GM12872 (cell line): ENCODE data around the gene XKR8.

ENCODE experiments used
- TF ChIP-seq, protein P1 (sequence below): IDR thresholded peaks from 3 replicates; pipeline ENCODE4 v1.5.1; 2011; ENCODE audit warnings: low read depth, mild to moderate bottlenecking, low read length, moderate library complexity; ENCODE audit not compliant: insufficient read depth

The XKR8 gene

DNA sequence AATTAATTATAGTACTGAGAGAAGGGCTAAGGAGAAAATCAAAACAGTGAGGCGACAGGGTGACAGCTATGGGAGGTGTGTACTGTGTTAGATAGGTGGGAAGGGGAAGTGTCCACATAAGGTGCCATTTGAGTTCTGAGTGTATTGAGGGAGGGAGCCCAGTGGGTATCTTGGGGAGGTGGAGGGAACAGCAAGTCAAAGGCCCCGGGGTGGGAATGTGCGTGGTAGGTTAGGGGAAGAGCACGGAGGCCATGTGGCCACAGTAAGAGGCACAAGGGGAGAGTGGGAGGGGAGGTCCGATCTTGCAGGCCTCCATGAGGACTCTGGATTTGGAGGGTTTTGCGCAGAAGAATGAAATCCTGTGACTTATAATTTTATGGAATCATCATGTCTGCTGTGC, 3.0 kb upstream of the XKR8 start:
- TF ChIP-seq, protein P1, sequence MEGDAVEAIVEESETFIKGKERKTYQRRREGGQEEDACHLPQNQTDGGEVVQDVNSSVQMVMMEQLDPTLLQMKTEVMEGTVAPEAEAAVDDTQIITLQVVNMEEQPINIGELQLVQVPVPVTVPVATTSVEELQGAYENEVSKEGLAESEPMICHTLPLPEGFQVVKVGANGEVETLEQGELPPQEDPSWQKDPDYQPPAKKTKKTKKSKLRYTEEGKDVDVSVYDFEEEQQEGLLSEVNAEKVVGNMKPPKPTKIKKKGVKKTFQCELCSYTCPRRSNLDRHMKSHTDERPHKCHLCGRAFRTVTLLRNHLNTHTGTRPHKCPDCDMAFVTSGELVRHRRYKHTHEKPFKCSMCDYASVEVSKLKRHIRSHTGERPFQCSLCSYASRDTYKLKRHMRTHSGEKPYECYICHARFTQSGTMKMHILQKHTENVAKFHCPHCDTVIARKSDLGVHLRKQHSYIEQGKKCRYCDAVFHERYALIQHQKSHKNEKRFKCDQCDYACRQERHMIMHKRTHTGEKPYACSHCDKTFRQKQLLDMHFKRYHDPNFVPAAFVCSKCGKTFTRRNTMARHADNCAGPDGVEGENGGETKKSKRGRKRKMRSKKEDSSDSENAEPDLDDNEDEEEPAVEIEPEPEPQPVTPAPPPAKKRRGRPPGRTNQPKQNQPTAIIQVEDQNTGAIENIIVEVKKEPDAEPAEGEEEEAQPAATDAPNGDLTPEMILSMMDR = no peak

DNA sequence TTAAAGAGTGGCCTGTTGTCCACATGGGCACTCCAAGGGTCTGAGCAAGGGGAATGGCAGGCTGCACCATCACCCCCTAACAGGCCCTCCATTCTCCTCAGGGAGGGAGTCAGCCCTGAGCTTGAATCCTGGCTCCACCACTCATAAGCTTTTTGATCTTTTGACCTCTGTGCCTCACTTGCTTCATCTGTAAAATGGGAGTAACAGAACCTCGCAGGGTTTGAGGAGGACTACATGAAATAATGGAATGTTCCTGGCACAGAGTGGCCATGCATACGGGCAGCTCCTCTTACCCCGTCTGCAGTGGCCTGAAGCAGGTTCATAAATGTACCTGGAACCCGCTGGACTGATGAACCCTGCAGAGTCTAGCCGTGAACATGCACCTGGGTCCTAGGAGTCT, 2.1 kb upstream of the XKR8 start:
- TF ChIP-seq, protein P1 = no peak

DNA sequence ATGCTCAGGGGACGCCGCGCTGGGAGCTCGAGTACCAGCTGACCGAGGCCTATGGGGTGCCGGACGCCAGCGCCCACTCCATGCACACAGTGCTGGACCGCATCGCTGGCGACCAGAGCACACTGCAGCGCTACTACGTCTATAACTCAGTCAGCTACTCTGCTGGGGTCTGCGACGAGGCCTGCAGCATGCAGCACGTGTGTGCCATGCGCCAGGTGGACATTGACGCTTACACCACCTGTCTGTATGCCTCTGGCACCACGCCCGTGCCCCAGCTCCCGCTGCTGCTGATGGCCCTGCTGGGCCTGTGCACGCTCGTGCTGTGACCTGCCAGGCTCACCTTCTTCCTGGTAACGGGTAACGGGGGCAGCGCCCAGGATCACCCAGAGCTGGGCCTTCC, 1.3 kb upstream of the XKR8 start:
- TF ChIP-seq, protein P1 = no peak

DNA sequence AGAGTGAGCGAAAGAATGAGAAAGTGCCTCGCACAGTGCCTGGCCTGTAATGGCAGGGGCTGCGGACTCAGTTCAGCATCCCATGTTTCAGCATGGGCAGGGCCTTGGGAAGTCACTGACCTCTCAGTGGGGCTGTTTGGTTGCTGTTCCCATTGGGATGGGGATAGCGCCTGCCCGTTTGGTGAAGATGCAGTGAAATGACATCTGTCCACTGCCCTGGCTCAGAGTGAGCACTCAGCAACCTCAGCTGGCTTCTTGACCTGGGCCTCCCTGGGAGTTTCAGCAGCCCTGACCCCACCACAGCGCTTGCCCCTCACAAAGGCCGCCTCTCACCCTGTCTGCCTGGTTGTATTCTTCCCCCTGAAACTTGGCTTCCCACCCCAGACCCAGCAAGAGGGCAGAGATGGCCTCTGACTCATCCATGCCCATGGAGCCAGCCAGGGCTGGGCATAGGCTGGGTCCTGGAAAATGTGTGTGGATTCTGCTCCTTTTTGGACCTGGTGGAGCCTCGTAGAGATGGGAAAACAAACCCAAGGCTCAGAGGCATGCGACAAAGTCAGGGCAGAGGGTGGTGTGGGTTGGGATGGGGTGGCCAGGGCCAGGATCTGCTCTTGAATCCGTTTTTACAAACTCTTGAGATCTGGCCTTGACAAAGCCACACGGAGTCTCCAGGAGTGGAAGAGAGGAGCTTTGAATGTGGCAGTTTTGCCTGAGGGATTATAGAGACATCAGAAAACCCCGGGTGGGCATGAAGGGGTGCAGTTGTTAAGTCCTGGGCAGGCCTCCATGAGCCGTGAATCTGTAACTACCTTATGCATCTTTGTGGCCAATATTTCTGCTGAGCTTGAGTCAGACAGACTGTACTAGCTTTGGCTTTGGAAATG, 1.2 kb downstream of the XKR8 start:
- TF ChIP-seq, protein P1 = no peak

DNA sequence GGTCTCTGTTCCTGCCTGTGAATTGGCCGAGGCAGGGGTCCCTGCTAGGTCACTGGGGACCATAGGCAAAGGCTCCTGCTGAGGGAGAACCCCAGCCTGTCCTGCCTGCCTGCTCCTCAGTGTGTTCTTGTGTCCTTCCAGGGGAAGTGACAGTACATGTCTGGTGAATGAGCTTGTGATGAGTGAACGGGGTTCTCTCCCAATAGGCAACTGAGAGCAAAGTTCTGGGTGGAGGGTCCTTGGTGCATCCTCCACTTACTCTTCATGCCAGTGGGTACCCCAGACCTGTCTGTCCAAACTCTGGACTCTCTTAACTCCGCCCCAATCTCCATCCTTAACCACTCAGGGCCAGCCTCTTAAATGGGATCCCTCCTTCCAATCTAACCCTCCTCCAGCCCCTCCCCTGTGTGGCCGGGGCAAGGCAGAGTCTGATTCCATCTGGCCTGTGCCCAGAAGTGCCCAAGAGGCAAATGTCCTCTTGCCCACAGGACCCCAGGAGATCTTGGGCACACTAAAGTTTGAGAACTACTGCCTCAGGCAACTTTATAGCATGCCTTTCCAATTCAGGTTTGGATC, 2.0 kb downstream of the XKR8 start:
- TF ChIP-seq, protein P1 = no peak

DNA sequence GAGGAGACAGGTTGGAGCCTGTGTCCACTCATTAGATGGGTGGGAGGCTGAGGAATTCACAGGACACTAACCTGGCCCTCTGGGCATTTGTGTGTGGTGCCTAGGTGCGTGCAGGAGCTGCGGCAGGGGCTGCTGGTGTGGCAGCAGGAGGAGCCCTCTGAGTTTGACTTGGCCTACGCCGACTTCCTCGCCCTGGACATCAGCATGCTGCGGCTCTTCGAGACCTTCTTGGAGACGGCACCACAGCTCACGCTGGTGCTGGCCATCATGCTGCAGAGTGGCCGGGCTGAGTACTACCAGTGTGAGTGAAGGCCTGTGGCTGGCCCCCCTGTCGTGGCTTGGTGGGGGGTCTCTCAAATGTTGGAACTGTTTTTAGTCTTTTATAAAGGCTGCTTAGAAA, 3.6 kb downstream of the XKR8 start:
- TF ChIP-seq, protein P1 = no peak

DNA sequence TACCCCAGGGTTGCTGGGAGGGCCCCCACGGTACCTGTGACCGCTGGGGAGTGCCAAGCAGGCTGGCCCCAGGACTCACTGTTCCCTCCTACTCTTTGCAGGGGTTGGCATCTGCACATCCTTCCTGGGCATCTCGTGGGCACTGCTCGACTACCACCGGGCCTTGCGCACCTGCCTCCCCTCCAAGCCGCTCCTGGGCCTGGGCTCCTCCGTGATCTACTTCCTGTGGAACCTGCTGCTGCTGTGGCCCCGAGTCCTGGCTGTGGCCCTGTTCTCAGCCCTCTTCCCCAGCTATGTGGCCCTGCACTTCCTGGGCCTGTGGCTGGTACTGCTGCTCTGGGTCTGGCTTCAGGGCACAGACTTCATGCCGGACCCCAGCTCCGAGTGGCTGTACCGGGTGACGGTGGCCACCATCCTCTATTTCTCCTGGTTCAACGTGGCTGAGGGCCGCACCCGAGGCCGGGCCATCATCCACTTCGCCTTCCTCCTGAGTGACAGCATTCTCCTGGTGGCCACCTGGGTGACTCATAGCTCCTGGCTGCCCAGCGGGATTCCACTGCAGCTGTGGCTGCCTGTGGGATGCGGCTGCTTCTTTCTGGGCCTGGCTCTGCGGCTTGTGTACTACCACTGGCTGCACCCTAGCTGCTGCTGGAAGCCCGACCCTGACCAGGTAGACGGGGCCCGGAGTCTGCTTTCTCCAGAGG, 6.8 kb downstream of the XKR8 start:
- TF ChIP-seq, protein P1 = no peak
